GM18519 (cell line): ENCODE measurements around the gene OR2C3.
A peak's percentile ranks its signal among the peaks of the same experiment; 100 is the strongest.
"Not testable (repeated sequence)": the region's sequence is repeated elsewhere in the genome, so short reads cannot be mapped to it uniquely, and the experiment has no call there.

Experiments used
- ATAC-seq: cut with Tn5 transposase; IDR thresholded peaks from one replicate; pipeline ENCODE4 v1.9.1; 2021; ENCODE audit warnings: mild to moderate bottlenecking, moderate library complexity; ENCODE audit not compliant: unreplicated experiment, low FRiP score

OR2C3 gene

DNA sequence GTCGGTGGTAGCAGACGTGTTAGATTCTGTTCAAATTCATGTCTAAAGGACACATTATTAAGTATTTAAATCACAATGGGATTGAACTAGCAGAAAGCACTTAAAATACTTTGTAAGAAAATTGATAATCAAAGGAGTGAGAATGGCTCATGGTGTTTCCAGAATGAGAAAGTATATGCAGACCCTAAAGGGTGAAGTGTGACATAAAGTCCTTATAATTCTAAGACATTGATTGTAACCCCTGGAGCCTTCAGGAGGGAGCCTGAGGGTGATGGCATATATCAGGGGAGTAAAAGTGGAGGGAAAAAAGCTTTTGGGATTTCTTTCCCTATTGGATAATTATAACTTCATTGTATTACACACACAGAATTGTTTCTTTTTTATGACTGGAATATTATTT lies at the start of gene OR2C3:
Gene OR2C3, minus strand, starts transcription at position 101 of the 400 bp plus-strand sequence. CDS start 3,929 bp downstream, outside the sequence.
- no peak for ATAC-seq

DNA sequence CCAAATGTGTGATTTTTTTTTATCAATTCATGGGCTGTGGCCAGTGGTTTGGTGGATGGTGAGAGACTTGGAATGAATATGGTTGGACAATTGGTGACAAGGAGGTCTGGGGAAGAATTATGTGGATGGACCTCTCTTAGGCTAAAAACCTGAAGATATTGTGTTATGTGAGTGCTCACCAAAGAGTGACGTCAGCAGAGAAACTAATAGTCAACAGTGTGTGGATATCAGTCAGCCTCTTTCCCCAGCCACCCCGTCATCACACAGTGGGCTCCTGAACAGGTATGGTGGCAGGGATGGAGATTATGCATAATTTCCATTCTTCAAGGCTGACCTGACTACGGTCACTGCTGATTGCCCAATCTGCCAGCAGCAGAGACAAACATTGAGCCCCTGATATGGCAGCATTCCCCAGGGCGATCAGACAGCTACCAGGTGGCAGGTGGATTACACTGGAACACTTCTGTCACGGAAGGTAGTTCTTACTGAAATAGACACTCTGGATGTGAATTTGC lies 42.8 kb upstream of the OR2C3 start:
- ATAC-seq = no peak

DNA sequence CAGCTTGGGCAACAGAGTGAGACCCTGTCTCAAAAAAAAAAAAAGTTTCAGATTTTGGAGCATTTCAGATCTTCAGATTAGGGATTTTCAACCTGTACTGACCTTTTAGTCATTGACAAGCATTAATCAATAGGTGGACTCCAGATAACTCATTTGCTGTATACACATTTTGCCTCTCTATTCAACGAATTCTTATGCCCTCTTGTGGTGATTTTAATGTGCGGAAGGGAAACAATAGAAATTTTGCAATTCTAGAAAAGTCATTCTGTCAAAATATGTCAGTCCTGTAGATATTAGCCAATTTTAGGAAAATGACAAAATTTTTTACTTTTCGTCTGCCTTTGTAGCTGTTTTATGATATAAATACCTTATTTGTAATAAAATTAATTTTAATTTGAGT lies 40.3 kb upstream of the OR2C3 start:
- peak; percentile 48 for ATAC-seq

DNA sequence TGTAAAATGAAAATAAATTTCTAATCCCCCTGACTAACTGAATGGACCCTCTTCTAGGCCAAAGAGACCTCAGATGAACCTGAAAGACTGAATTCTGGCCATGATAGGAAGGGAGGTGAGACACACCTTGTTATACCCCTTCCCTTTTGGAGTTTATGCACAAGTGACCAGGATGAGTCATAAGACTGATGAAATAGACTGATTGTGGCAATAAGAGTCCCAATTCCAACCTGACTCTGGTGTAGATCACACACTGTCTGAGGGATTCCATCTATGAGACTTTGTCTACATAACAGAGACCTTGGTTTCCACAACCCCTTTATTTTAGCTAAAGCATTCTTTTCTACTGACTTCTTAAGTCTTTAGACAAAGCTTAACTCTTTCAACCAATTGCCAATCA lies 38.4 kb upstream of the OR2C3 start:
- no peak for ATAC-seq

DNA sequence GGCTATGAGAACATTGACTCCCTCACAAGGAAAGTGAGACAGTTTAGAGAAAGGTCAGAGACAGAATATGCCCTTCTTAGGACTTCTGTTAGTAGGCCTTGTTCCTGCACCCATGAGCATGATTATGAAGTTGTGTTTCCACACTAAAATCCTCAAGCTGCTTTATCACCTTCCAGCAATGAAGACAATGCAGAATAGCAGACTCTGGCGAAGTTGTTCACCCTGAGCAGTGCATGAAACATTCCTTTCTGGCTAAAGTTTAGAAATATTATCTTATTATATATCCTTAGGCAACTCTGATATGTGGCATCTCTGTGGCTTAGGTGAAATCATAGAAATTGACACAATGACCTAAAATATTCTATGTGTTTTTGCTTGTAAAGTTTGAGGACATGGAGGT lies 38.0 kb upstream of the OR2C3 start:
- ATAC-seq = no peak

DNA sequence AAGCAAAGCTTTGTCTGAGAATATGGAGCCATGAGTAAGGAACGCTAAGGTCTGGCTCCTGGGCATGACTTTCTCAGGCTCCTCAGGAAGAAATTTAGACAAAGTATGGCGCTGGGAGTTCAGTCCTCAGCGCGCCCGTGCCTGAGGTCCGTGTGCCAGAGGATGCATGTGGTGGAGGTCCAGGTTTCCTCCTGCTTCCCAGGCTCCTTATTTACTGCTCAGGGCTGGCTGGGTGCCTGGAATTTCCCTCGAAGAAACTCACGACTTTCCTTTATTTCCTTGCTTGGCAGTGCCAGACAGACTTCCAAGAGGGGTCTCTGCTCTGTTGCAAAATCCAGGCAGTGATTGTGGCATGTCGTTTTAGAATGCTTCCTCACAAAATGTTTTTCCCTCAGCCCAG lies 26.0 kb upstream of the OR2C3 start:
- ATAC-seq = no peak

DNA sequence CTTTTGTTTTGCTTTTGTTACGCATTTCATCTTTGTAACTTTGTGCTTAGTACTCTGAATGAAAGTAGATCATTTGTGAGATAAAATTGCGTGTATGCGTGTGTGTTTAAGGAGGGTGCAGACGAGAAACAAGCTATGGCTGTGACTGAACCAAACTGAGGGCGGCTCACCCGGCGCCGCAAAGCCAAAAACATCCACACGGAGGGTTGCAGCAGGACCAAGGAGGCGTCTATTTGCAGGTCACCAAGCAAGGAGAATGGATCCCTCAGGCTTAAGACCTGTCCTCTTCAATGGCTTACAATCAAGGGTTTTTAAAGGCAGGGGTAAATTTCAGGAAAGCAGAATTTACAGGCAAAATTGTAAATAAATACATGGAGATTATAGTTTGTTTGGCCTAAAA lies 25.5 kb upstream of the OR2C3 start:
- no peak for ATAC-seq

DNA sequence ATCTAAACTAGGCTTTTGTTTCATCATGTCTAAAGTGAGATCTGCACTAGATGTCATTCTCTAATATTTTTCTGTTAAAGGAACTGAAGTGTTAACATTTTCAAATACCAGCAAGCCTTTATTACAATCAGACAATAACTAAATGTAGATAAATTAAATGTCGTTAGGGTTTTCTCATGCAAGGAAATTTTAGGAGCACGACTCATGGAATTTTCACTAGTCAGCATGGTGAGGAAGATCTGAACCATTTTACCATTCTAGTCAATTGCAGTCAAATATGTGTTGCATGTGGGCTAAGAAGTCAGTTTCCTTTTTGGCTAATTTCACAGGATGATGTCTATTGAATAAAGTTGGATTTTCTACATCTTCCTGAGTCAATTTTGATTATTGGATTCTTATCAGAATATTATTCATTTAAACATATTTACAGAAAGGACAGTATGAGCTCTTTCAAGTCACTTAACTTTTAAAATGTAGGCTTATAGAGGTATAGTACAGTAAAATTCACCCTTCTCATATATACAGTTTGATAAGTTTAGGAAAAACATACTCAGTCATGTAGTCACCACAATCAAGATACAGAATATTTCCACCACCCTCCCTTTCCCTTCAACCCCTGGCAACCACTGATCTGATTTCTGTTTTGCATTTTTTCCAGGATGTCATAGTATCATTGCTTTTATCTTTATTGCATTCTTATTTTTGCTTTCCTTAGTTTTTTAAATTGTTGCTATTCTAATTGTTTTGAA lies 21.9 kb upstream of the OR2C3 start:
- ATAC-seq = no peak

DNA sequence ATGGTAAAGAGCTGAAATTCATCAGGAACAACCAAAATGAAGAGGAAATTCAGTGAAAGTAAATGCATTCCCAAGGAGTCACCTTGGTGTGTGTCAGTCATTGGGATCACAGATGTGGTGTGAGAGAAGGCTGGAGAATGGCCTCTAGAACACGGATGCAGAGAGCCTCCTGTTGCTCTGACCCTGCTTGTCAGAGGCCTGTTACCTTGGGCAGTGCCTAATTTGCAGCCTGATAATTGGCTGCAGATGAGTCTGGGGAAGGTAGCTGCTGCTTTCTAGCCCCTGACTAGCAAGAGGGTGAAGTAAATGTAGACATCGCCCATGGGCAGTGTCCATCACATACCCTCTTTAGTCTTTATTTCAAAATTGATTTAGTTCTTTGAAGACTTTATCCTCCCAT lies 16.0 kb upstream of the OR2C3 start:
- no peak for ATAC-seq

DNA sequence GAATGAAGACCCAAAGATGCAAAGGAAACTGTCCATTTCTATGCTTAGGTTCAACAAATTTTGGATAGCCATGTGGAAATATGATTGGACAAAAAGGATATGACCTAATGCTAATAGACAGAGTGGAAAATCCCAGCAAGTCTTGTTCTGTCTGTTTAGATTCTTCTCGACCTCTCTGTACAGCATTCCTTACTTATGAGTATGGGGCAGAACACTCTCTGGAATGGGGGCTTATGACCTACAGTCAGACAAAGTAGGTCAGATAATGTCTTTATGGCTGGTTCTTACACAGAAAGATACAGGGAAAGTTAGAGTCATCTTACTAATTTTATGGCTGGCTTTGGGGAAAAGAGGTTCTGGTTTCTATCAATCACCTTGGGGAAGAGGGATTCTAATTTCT lies 15.5 kb upstream of the OR2C3 start:
- ATAC-seq = no peak

DNA sequence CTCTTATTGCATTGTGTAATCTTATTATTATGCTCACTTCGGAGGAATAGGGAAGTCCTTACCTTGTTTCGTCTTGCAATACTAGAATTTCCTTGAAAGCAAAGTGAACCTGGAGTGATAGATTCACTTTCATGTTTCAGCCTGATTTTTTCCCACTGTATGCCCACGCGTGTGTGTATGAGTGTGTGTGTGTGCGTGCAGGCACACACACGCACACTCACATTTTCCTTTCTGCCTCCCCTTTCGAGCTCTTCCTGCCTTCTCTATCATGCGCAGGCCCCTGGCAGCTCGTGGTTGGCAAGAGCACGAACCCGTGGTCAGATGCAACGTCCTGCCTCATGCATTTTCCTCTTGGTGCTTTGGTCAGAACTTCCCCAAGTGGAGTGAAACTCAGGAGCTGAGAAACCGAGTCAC lies 12.5 kb upstream of the OR2C3 start, which contains the start of gene GCSAML:
Gene GCSAML, plus strand, starts transcription at position 366 of the 414 bp plus-strand sequence. CDS start 58 bp downstream, outside the sequence.
- ATAC-seq = no peak

DNA sequence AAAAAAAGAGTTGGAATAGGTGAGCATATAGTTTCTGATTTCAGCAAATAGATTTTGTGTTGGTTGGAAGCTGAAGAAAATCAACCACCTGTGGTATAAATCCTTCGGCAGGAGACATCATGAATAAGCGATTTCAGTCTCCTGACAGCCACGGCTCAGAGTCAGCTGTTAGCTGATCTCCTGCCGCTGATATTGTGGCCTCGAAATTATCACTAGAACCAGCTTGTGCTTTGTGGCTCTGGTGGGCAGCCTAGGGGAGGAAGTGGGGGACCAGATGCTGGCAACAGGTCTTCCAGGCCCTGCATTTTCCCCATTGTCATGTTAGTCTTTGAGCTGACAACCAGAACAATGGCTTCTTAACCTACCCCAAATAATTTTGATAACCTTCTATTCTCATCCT lies 11.9 kb upstream of the OR2C3 start:
- ATAC-seq = no peak

DNA sequence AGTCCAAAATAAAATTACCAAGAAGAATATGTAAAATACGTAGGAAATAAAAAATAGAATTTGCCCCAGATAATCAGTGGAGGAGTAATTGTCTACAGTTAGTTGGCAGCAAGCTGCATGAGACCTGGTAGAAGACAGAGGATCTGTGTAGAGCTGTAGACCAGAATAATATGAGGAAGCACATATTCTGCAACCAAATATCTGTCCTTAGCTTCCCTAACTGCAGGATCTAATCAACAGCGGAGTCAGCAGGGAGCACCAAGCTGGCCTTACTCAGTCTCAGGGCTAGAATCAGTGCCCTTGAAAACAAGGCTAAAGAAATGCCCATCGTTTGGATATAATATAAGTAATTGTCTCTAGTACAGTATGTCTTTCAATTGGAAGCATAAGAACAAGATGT lies 6.6 kb upstream of the OR2C3 start:
- ATAC-seq = no peak

DNA sequence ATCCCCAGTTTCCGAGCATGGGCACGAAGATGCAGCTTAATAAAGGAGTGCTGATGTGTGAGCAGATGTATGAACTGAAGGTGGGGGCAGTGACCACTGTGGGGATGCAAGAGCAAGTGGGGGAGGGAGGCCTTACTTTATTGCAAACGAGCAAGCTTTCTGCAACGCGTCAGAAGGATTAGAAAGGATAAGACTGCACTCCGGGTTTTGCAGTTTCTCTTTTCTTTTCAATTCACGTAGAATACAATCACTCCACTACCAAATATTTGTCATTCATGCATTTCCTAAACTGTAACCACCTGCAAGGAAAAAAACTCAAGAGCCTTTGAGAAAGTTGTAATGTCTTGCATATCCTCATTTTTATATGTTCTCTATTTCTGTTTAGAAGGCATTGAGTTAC lies 4.3 kb upstream of the OR2C3 start:
- ATAC-seq = no peak

DNA sequence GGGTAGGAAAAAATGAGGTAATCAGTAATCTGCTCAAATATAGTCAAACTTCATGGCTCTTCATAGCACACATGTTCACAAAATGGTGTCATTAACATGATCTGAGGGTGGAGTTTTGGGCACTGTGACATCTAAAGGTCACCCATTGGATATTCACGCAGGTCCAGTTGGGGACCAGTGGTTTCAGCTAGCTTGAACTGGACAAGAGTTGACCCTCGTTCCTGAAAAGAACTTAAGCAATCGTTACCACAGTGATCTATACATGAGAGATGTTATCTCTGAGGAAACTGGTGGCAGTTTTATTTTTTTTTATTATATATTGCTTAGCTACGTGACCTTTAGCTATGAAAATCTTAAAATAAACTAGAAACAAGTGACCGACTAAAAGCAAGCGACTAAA lies 3.0 kb upstream of the OR2C3 start:
- no peak for ATAC-seq

DNA sequence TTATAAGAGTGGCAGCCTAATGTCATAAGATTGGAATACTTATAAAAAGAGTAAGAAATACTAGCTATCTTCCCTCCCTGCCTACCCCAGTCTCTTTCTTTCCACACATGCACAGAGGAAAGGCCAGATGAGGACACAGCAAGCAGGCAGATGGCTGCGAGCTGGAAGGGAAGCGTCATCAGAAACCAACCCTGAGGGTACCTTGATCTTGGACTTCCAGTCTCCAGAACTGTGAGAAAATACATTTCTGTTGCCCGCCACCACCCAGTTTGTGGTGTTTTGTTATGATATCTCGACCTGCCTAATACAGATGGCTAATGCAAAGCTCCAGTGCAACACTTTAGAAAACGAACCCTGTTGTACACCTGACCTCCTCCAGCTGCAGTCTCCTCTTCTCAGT lies 2.3 kb upstream of the OR2C3 start:
- no peak for ATAC-seq

DNA sequence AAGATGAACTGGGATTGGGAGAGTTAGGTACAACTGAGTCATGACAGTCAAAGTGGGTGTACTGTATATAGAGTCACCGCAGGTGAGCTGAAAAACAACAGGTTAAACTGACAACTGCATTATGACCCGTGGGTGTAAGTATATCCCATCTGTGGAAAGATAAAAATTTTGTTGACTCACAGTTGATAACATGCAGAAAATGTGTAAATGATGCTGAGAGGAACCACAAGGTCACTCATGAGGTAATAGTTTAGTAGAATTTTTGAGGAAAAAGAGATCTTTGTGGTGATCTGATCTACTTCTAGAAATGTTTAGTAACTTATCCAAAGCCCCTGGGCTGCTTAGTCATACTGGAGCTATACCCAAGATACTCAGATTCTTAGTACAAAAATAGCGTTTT lies 838 bp downstream of the OR2C3 start:
- no peak for ATAC-seq

DNA sequence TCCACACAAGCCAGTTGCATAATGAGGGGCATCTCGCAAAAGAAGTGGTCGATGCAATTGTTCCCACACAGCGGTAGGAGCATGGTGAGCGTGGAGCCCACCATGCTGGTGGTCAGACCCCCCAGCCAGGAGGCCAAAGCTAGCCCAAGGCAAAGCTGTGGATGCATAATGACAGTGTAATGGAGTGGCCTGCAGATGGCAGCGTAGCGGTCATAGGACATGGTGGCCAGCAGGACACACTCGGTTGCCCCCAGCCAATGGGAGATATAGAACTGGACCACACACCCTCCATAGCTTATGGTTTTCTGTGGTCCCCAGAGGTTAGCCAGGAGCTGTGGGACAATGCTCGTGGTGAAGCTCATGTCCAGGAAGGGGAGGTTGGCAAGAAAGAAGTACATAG lies 4.3 kb downstream of the OR2C3 start:
- ATAC-seq = no peak

DNA sequence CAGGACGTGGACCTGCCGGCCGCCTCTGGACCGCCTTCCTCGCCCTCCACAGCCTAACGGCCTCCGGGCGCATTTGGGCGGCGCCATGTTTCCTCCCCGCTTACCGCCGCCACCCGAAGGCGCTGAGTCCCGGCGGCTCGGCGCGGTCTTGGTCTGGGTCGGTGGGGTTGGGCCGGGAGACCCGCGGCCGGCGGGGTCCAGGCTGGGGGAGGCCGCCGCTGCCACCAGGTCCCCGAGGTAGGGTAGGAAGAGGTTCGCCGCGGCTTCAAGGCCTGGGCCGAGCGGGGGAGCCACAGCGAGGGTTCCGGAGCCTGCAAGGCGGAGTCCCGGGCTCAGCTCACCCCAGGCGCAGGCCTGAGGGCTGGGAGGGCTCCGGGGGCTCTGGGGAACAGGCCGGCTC lies 5.5 kb downstream of the OR2C3 start:
- ATAC-seq = no peak

DNA sequence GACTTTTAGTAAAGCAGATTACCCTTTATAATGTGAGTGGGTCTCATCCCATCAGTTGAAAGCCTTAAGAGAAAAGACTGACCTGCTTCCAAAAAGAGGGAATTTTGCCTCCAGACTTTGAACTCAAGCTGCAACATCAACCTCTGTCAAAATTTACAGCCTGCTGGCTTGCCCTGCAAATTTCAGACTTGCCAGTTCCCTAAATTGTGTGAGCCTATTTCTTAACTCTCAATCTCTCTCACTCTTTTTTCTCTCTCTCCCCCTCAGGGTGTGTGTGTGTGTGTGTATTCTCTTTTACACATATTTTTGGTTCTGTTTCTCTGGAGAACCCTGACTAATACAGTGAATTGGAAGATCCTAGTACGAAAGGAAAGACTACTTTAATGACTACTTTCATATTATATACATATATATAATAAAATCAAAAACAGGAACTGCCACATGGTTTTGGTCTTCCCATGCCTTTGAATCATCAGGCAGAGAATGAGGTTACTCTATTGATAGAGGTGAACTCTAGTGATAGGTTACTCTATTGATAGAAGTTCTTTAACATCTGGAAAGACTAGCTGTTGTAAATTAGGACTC lies 6.4 kb downstream of the OR2C3 start:
- ATAC-seq = no peak

DNA sequence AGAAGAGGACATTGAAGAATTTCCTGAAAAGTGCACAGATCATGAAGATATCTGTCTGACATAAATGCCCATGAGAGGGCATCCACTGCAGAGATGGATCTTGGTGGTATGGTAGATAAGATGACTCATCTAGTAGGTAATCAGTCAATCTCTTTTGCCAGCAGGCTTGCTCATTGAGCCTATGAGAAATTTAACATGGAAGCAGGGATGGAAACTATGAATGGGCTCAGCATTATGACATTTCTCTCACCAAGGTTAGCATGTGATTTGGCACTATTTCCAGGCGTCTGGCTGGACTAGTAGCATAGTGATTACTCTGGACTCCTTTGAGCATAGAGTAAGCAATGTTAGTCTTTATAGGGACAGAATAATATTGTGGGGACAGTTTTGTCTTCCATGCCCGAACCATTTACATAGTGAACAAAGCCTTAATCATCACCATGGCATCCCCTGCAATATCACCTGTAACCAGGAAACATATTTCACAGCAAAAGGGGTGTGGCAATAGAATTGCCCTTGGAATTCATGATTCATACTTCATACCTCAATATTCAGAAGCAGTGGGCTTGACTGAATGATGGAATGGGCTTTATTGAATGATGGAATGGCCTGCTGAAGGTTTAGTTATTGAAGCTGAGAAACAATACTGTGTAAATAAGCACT lies 7.3 kb downstream of the OR2C3 start:
- no peak for ATAC-seq

DNA sequence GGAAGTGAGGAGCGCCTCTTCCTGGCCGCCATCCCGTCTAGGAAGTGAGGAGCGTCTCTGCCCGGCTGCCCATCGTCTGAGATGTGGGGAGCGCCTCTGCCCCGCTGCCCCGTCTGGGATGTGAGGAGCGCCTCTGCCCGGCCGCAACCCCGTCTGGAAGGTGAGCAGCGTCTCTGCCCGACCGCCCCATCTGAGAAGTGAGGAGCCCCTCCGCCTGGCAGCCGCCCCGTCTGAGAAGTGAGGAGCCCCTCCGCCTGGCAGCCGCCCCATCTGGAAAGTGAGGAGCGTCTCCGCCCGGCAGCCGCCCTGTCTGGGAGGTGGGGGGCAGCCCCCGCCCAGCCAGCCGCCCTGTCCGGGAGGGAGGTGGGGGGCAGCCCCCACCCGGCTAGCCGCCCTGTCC lies 14.4 kb downstream of the OR2C3 start:
- not testable (repeated sequence) for ATAC-seq
